ENCODE measurements around the gene USHBP1. TPM values are rescaled to one million over a fixed set of nuclear protein-coding genes. Genes with fewer than 3 reads are reported as not detected.

The USHBP1 gene
- total and polyA plus RNA-seq, 2 of the 13 experiments (the other 11 are each of a cell fraction or from before 2014, with no cell fraction given), result 0.15 to 1.5 TPM

GRCh38 chr19:17200408-17201079, 64.0 kb downstream of the USHBP1 start (continued):
- TF ChIP-seq PRDM15 (CRISPR knock-in tag; IDR thresholded peaks at IDR 0.05) (0 out of 2 replicates have a peak, but pooled peaks have one; percentile 23), MAFG (CRISPR knock-in tag; IDR thresholded peaks at IDR 0.05) (no peak), KDM2A (CRISPR knock-in tag; IDR thresholded peaks at IDR 0.05; ENCODE audit: borderline replicate concordance, low read depth) (0 out of 2 replicates have a peak, but pooled peaks have one; percentile 29), NR2F6 (IDR thresholded peaks at IDR 0.05) (peak; percentile 68), NR2F6 (CRISPR knock-in tag; IDR thresholded peaks at IDR 0.05) (peak; percentile 73), ZNF441 (CRISPR knock-in tag; IDR thresholded peaks at IDR 0.05; ENCODE audit: borderline replicate concordance) (no peak), REST (IDR thresholded peaks at IDR 0.05; ENCODE audit: borderline replicate concordance in 1 of 2, low read depth in 1 of 2, low read length in 2 of 2) (peak in 1 of 2 experiments; percentile 19; a peak in 1 of 4 replicates), ZNF282 (IDR thresholded peaks at IDR 0.05; ENCODE audit: partially characterized antibody) (no peak), ARID4A (CRISPR knock-in tag; IDR thresholded peaks at IDR 0.05; ENCODE audit: borderline replicate concordance) (peak; percentile 62; the same call in 1 of the 2 replicates), MBD4 (IDR thresholded peaks at IDR 0.05; ENCODE audit: borderline replicate concordance, low read length) (no peak), ERF (CRISPR knock-in tag; IDR thresholded peaks at IDR 0.05) (peak; percentile 40; the same call in 1 of the 2 replicates), CAMTA2 (CRISPR knock-in tag; IDR thresholded peaks at IDR 0.05; ENCODE audit: borderline replicate concordance) (0 out of 2 replicates have a peak, but pooled peaks have one; percentile 35)

Measured in HepG2 (cell line).